Mucosa of stomach (tissue), 1 donor: Measurements from ENCODE around the gene MOK.

Experiments
- H3K27me3 ChIP-seq: one replicate; pipeline ENCODE4 v1.7.0; 2013; ENCODE audit warnings: mild to moderate bottlenecking, low read length; ENCODE audit not compliant: control insufficient read depth, insufficient read depth
- H3K36me3 ChIP-seq: one replicate; pipeline ENCODE4 v1.7.0; 2013; ENCODE audit warnings: low read length; ENCODE audit not compliant: control insufficient read depth, insufficient read depth
- H3K4me1 ChIP-seq: one replicate; pipeline ENCODE4 v1.7.0; 2013; ENCODE audit warnings: mild to moderate bottlenecking, low read length; ENCODE audit not compliant: control insufficient read depth, insufficient read depth
- H3K4me3 ChIP-seq: one replicate; pipeline ENCODE4 v1.7.0; 2013; ENCODE audit warnings: low read length
- H3K9ac ChIP-seq: one replicate; pipeline ENCODE4 v1.7.0; 2013; ENCODE audit warnings: mild to moderate bottlenecking, low read length, moderate library complexity
- H3K9me3 ChIP-seq: one replicate; pipeline ENCODE4 v1.7.0; 2013; ENCODE audit warnings: mild to moderate bottlenecking, low read length, moderate library complexity; ENCODE audit not compliant: control insufficient read depth
- donor health status: Pancreatic carcinoma.

MOK gene

GRCh38 chr14:102297436-102298170, 7.4 kb downstream of the MOK start:
- Histone ChIP-seq H3K36me3 (no peaks in the 10 kb centered on the region), H3K9me3 (no peaks in the 10 kb centered on the region), H3K4me1 (no peaks in the 10 kb centered on the region), H3K4me3 (no peak overlapping the region), H3K9ac (no peak overlapping the region), H3K27me3 (no peaks in the 10 kb centered on the region)

DNA sequence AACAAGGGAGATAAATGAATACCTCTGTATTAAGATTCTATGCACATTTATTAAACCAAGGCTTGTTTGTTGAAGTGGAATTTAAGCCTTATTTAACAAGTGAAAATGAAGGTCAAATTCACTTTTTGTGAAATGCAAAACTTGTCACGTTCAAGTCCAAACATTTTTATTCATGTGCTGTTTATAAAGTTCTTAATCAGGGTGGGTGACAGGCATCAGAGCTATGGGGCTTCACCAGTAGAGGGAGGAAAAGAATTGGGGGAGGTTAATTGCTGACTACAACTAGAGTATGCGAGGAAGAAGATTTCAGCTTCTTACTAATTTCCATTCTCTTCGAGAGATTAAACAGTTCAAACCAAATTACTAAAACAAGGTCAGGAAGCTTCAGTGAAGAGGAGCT, 9.7 kb downstream of the MOK start:
- Histone ChIP-seq H3K9ac (no peak overlapping the region), H3K4me3 (no peak overlapping the region), H3K36me3 (no peaks in the 10 kb centered on the region), H3K9me3 (no peaks in the 10 kb centered on the region), H3K4me1 (no peaks in the 10 kb centered on the region), H3K27me3 (no peaks in the 10 kb centered on the region)

GRCh38 chr14:102293781-102294180, 11.2 kb downstream of the MOK start:
- Histone ChIP-seq H3K36me3 (no peaks in the 10 kb centered on the region), H3K9ac (no peak overlapping the region), H3K4me1 (no peaks in the 10 kb centered on the region), H3K4me3 (no peak overlapping the region), H3K27me3 (no peaks in the 10 kb centered on the region), H3K9me3 (no peaks in the 10 kb centered on the region)

DNA sequence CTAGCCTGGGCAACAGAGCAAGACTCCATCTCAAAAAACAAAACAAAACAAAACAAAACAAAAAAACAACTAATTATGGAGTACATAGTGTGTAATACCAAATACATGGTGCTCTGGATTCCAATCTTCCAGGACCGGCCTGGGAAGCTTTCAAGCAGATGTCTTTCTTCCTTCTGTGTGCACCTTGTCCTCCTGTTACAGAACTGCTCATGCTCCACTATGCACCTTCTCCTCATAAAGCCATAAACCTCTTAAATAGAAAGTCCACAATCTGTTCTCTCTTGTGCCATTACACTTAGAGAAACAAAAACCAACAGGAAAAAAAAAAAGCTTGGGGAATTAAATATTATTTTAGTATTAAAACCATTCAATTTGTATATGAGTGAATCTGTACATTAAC, 12.5 kb downstream of the MOK start:
- Histone ChIP-seq H3K4me1 (no peaks in the 10 kb centered on the region), H3K9ac (no peak overlapping the region), H3K27me3 (no peaks in the 10 kb centered on the region), H3K9me3 (no peaks in the 10 kb centered on the region), H3K36me3 (no peaks in the 10 kb centered on the region), H3K4me3 (no peak overlapping the region)

GRCh38 chr14:102288139-102288538, 16.8 kb downstream of the MOK start:
- Histone ChIP-seq H3K27me3 (no peaks in the 10 kb centered on the region), H3K4me1 (no peaks in the 10 kb centered on the region), H3K9ac (no peak overlapping the region), H3K9me3 (no peaks in the 10 kb centered on the region), H3K4me3 (no peak overlapping the region), H3K36me3 (no peaks in the 10 kb centered on the region)

DNA sequence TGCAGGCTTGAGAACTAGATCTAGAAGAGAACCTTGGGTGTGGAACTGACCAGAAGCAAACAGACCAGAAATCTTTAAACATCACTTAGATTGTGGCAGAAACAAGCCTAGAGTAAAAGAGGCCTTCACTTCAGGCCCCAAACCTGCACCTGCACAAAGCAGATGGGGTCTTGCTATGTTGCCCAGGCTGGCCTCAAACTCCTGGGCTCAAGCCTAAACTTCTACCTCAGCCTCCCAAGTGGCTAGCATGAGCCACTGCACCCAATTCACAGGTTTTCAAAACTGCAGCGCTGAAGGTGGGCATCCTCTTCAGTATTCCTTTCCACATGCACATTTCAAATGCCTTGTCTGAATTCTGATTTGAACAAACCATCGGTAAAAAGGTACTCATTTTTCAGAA, 19.9 kb downstream of the MOK start:
- H3K4me3 ChIP-seq = no peak overlapping the region
- no peaks in the 10 kb centered on the region for H3K9me3 ChIP-seq
- peaks cover 1% of the 10 kb centered on the region for H3K4me1 ChIP-seq
- no peaks in the 10 kb centered on the region for H3K36me3 ChIP-seq
- H3K9ac ChIP-seq = no peak overlapping the region
- no peaks in the 10 kb centered on the region for H3K27me3 ChIP-seq

GRCh38 chr14:102283631-102284129, 21.3 kb downstream of the MOK start:
- Histone ChIP-seq H3K4me3 (no peak overlapping the region), H3K9ac (no peak overlapping the region), H3K36me3 (no peaks in the 10 kb centered on the region), H3K9me3 (no peaks in the 10 kb centered on the region), H3K4me1 (peaks cover 14% of the 10 kb centered on the region), H3K27me3 (no peaks in the 10 kb centered on the region)

DNA sequence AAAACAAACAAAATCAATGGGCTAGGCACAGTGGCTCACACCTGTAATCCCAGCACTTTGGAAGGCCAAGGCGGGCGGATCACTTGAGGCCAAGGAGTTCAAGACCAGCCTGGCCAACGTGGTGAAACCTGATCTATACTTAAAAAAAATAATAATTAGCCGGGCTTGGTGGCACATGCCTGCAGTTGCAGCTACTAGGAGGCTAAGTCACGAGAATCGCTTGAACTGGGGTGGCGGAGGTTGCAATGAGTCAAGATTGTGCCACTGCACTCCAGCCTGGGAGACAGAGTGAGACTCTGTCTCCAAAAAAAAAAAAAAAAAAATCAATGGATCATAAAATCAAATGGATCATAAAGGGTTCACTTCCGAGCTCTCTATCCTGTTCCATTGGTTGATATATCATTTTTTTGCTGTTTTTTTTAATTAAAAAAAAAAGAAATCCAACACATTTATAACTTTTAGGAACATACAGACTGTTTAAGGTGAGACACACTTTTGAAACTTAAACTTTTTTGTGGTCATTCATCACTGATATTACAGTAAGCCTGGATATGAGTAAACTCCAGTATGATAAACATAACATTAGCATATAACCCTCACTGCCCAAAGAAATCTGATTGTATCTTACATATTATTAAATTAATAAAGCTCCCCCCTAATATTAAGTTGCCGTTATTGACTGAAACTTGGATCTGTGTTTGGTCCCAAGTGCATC, 22.1 kb downstream of the MOK start:
- H3K4me3 ChIP-seq = no peak overlapping the region
- no peak overlapping the region for H3K9ac ChIP-seq
- peaks cover 14% of the 10 kb centered on the region for H3K4me1 ChIP-seq
- no peaks in the 10 kb centered on the region for H3K27me3 ChIP-seq
- no peaks in the 10 kb centered on the region for H3K36me3 ChIP-seq
- no peaks in the 10 kb centered on the region for H3K9me3 ChIP-seq

DNA sequence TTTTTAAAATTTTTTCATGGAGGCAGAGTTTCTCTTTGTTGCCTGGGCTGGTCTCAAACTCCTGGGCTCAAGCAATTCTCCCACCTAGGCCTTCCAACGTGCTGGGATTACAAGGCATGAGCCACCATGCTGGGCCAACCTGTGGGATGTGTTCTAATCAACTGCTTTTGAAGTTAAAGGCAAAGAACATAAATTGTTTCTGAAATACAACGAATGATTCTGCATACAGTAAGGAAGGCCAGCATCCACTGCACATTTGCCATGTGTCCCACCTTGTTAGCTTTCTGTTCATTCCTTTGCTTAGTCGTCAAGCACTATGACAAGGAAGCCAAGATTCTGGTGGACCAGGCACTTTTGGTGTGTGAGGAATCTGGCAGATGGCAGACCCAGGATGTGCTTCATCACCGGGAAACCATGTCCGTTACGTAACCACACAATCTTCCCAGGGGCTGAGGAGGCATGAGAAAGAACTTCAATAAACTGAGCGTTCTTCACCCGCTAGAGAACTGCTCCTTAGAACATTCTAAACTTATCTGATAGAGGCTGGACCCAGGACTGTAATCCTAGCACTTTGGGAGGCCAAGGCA, 24.5 kb downstream of the MOK start:
- Histone ChIP-seq H3K9ac (no peak overlapping the region), H3K27me3 (no peaks in the 10 kb centered on the region), H3K4me3 (no peak overlapping the region), H3K9me3 (no peaks in the 10 kb centered on the region), H3K36me3 (no peaks in the 10 kb centered on the region), H3K4me1 (peaks cover 14% of the 10 kb centered on the region)

DNA sequence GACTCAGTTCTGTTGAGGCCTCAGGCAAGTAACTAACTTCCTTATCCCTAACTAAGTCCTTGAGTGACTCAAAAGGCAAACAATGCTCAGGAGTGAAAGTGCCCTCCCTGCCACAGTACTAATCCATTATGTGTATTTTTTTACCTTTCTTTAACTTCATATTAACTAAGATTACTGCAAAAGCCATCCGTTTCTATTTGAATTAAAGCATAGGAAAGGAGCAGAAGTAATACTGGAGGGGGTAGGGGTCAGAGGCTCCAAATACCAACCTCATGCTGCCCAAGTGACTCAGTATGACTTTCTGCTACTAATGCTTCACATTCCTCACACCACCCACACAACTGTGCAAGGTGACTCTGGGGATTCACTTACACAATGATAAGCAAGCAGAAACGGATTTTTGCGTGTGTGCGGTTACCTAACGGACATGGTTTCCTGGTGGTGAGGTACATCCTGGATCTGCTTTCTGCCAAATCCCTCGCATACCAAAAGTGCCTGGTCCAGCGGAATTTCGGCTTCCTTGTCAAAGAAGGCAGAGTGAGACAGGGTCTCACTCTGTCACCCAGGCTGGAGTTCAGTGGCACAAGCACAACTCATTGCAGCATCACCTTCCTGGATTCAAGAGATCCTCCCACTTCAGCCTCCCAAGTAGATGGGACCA, 25.1 kb downstream of the MOK start:
- H3K27me3 ChIP-seq = no peaks in the 10 kb centered on the region
- H3K9ac ChIP-seq = peak overlapping the region; percentile 44
- peaks cover 14% of the 10 kb centered on the region for H3K4me1 ChIP-seq
- H3K36me3 ChIP-seq = no peaks in the 10 kb centered on the region
- H3K9me3 ChIP-seq = no peaks in the 10 kb centered on the region
- H3K4me3 ChIP-seq = no peak overlapping the region

DNA sequence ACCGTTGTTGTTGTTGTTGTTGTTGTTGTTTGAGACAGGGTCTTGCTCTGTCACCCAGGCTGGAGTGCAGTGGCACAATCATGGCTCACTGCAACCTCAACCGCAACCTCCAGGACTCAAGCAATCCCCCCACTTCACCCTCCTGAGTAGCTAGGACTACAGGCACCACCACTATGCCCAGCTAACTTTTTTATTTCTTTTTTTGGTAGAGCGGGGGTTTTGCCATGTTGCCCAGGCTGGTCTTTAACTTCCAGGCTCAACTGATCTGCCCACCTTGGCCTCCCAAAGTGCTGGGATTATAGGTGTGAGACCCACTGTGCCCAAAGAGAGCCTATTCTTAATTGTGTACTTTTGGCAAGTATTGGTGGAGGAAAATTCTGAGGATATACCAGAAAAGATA, 25.7 kb downstream of the MOK start:
- Histone ChIP-seq H3K9me3 (no peaks in the 10 kb centered on the region), H3K4me3 (no peak overlapping the region), H3K27me3 (no peaks in the 10 kb centered on the region), H3K36me3 (no peaks in the 10 kb centered on the region), H3K4me1 (peaks cover 14% of the 10 kb centered on the region), H3K9ac (peak overlapping the region; percentile 44)

DNA sequence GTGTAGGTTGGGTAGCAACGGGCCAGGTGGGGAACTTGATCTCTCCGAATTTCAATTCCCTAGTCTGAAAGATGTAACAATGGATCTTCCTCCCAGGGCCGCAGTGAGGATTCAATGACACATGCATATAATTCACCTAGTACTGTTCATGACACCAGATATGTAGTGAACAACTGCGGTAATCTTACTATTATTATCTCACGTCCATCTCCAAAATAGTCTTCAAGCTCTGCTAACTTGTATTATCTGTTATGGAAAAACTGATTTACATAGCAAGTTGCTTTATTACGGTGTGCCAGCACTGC, 26.4 kb downstream of the MOK start:
- Histone ChIP-seq H3K9me3 (no peaks in the 10 kb centered on the region), H3K9ac (no peak overlapping the region), H3K4me1 (peaks cover 14% of the 10 kb centered on the region), H3K27me3 (no peaks in the 10 kb centered on the region), H3K36me3 (no peaks in the 10 kb centered on the region), H3K4me3 (no peak overlapping the region)
